ENCODE measurements around the gene MACO1. TPM values are rescaled to one million over a fixed set of nuclear protein-coding genes. Genes with fewer than 3 reads are reported as not detected.

MACO1 gene
- polyA plus RNA-seq, 1 donor (not counting 4 experiments of a cell fraction or from before 2014, with no cell fraction given) = 8.1 TPM

- no peak for TF ChIP-seq EZH2 (IDR thresholded peaks at IDR 0.05; ENCODE audit: low read length)
- no peak for TF ChIP-seq CTCF (optimal IDR thresholded peaks at IDR 0.05 in 1 of 3, IDR thresholded peaks at IDR 0.05 in 1 of 3, conservative IDR thresholded peaks at IDR 0.05 in 1 of 3; ENCODE audit: extremely low read depth in 1 of 3, insufficient read depth in 2 of 3, low read length in 3 of 3)
- DNase-seq (ENCODE audit: low read depth, low spot score) (no peak), FAIRE-seq (no peak)
- no peaks in the 10 kb centered on the region for H3K9me3 ChIP-seq (ENCODE audit: control insufficient read depth, low read depth, low read length)
- no peak overlapping the region for H3K4me3 ChIP-seq (ENCODE audit: control insufficient read depth in 2 of 3, extremely low read depth in 1 of 3, insufficient read depth in 2 of 3, low read depth in 1 of 3, low read length in 3 of 3)
- H3K9me1 ChIP-seq (ENCODE audit: control insufficient read depth, extremely low read depth, insufficient read depth, low read length) = no peaks in the 10 kb centered on the region
- no peak overlapping the region for H3K4me2 ChIP-seq (ENCODE audit: control insufficient read depth, extremely low read depth, insufficient read depth, low read depth, low read length)
- no peaks in the 10 kb centered on the region for H3K27me3 ChIP-seq (ENCODE audit: control insufficient read depth, extremely low read depth, insufficient read depth, low read length)
- H4K20me1 ChIP-seq (ENCODE audit: control insufficient read depth, extremely low read depth, insufficient read depth, low read length) = no peaks in the 10 kb centered on the region
- H3K9ac ChIP-seq (ENCODE audit: control insufficient read depth, extremely low read depth, insufficient read depth, low read length) = no peak overlapping the region
- peaks cover 0 to 3% of the 10 kb centered on the region in 2 experiments for H3K36me3 ChIP-seq (ENCODE audit: control insufficient read depth in 2 of 2, extremely low read depth in 1 of 2, insufficient read depth in 2 of 2, low read length in 2 of 2)
- no peaks in the 10 kb centered on the region for H3K79me2 ChIP-seq (ENCODE audit: control insufficient read depth, insufficient read depth, low read length)
- no peak overlapping the region for H3K27ac ChIP-seq (ENCODE audit: control insufficient read depth, insufficient read depth, low read length)
- dilution Hi-C loops (cut with MboI; ENCODE audit: extremely low pct_ligation_motif_present, low sequenced_read_pairs) = no loop called here
- no peak overlapping the region for H2AFZ ChIP-seq (ENCODE audit: control insufficient read depth, low read length)
- peaks cover 7% of the 10 kb centered on the region for H3K4me1 ChIP-seq (ENCODE audit: control insufficient read depth, extremely low read depth, insufficient read depth, low read length)
These were observed 36.9 kb downstream of the MACO1 start for GRCh38 chr1:25467616-25468015.

GRCh38 chr1:25468033-25468432 lies 37.3 kb downstream of the MACO1 start:
- FAIRE-seq = no peak
- no peak for TF ChIP-seq CTCF (optimal IDR thresholded peaks at IDR 0.05 in 1 of 3, IDR thresholded peaks at IDR 0.05 in 1 of 3, conservative IDR thresholded peaks at IDR 0.05 in 1 of 3; ENCODE audit: extremely low read depth in 1 of 3, insufficient read depth in 2 of 3, low read length in 3 of 3)
- TF ChIP-seq EZH2 (IDR thresholded peaks at IDR 0.05; ENCODE audit: low read length) = no peak
- Histone ChIP-seq H3K9me3 (ENCODE audit: control insufficient read depth, low read depth, low read length) (no peaks in the 10 kb centered on the region), H3K27me3 (ENCODE audit: control insufficient read depth, extremely low read depth, insufficient read depth, low read length) (no peaks in the 10 kb centered on the region), H2AFZ (ENCODE audit: control insufficient read depth, low read length) (no peak overlapping the region), H3K9me1 (ENCODE audit: control insufficient read depth, extremely low read depth, insufficient read depth, low read length) (no peaks in the 10 kb centered on the region), H3K4me1 (ENCODE audit: control insufficient read depth, extremely low read depth, insufficient read depth, low read length) (peaks cover 7% of the 10 kb centered on the region), H3K79me2 (ENCODE audit: control insufficient read depth, insufficient read depth, low read length) (no peaks in the 10 kb centered on the region), H3K27ac (ENCODE audit: control insufficient read depth, insufficient read depth, low read length) (no peak overlapping the region), H3K9ac (ENCODE audit: control insufficient read depth, extremely low read depth, insufficient read depth, low read length) (no peak overlapping the region), H3K36me3 (ENCODE audit: control insufficient read depth in 2 of 2, extremely low read depth in 1 of 2, insufficient read depth in 2 of 2, low read length in 2 of 2) (peaks cover 0 to 3% of the 10 kb centered on the region in 2 experiments), H3K4me3 (ENCODE audit: control insufficient read depth in 2 of 3, extremely low read depth in 1 of 3, insufficient read depth in 2 of 3, low read depth in 1 of 3, low read length in 3 of 3) (no peak overlapping the region), H3K4me2 (ENCODE audit: control insufficient read depth, extremely low read depth, insufficient read depth, low read depth, low read length) (no peak overlapping the region), H4K20me1 (ENCODE audit: control insufficient read depth, extremely low read depth, insufficient read depth, low read length) (no peaks in the 10 kb centered on the region)
- DNase-seq (ENCODE audit: low read depth, low spot score) = no peak
- dilution Hi-C loops (cut with MboI; ENCODE audit: extremely low pct_ligation_motif_present, low sequenced_read_pairs) = no loop called here
